SW 1271 (cell line): Measurements from ENCODE around the gene KRT85.
"Not testable (repeated sequence)": the region's sequence is repeated elsewhere in the genome, so short reads cannot be mapped to it uniquely, and the experiment has no call there.

Experiments used
- DNase-seq, 2 experiments: peaks; one replicate each; lab custom pipeline; 2025; lab: John Stamatoyannopoulos, UW

The KRT85 gene

GRCh38 chr12:52366738-52367485, at the start of gene KRT85:
TSS of gene KRT85 (minus strand) at chr12:52367481. CDS start at chr12:52367405, 76 bp downstream.
- no peak for DNase-seq

- no peak for DNase-seq
These were observed 49.5 kb upstream of the KRT85 start for GRCh38 chr12:52416795-52417194.

- DNase-seq, result no peak
These were observed 48.8 kb upstream of the KRT85 start for GRCh38 chr12:52415870-52416750.

- DNase-seq, result no peak
These were observed 47.7 kb upstream of the KRT85 start for GRCh38 chr12:52414936-52415335.

GRCh38 chr12:52413782-52414345, 46.6 kb upstream of the KRT85 start:
- no peak for DNase-seq

- DNase-seq, result no peak
These were observed 45.9 kb upstream of the KRT85 start for GRCh38 chr12:52413202-52413601.

- DNase-seq, result no peak
These were observed 44.5 kb upstream of the KRT85 start for GRCh38 chr12:52411815-52412214.

- not testable (repeated sequence) for DNase-seq
These were observed 43.4 kb upstream of the KRT85 start for GRCh38 chr12:52410589-52411248.

GRCh38 chr12:52407918-52408317, 40.6 kb upstream of the KRT85 start:
- DNase-seq, result no peak

- DNase-seq, result no peak
These were observed 38.7 kb upstream of the KRT85 start, which contains the start of gene KRT82 for GRCh38 chr12:52405922-52406385. TSS of gene KRT82 (minus strand) at chr12:52406335. CDS start at chr12:52406277, 58 bp downstream.

GRCh38 chr12:52404951-52405350, 37.7 kb upstream of the KRT85 start:
- peak in 1 of 2 experiments; percentile 8 for DNase-seq

- DNase-seq, result no peak
These were observed 36.3 kb upstream of the KRT85 start for GRCh38 chr12:52403561-52403960.

GRCh38 chr12:52402873-52403540, 35.7 kb upstream of the KRT85 start:
- DNase-seq, result no peak

GRCh38 chr12:52402377-52402776, 35.1 kb upstream of the KRT85 start:
- no peak for DNase-seq

GRCh38 chr12:52401926-52402325, 34.6 kb upstream of the KRT85 start:
- DNase-seq, result no peak

GRCh38 chr12:52401526-52401925, 34.2 kb upstream of the KRT85 start:
- DNase-seq, result no peak

GRCh38 chr12:52400906-52401305, 33.6 kb upstream of the KRT85 start:
- no peak for DNase-seq

GRCh38 chr12:52399756-52400155, 32.5 kb upstream of the KRT85 start:
- no peak for DNase-seq

- DNase-seq, result no peak
These were observed 30.9 kb upstream of the KRT85 start for GRCh38 chr12:52398176-52398575.

GRCh38 chr12:52396656-52397055, 29.4 kb upstream of the KRT85 start:
- no peak for DNase-seq

GRCh38 chr12:52395761-52396434, 28.6 kb upstream of the KRT85 start:
- DNase-seq, result no peak
